ENCODE data around the gene CASTOR1.

DNA sequence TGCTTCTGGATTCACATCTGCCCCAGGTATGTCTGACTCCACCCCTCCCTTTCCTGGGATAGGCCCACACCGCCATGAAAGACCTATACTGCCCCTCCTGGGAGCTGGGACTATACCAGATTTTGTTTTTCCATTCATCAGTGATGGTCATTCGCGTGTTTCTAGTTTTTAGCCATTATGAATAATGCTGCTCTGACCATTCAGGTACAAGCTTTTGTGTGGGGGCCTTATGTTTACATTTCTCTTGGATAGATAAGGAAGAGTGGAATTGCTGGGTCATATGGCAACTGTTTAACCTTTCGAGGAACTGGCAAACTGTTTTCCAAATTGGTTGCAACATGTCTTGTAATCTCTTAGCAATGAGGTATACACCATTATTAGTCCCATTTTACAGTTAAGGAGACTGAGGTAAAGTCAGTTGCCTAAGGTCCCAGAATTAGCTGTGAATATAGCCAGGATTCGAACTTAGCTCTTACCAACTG lies 38.6 kb upstream of the CASTOR1 start:
- peak; percentile 35; the same call in 1 of the 2 replicates for TF ChIP-seq CTCF (IDR thresholded peaks at IDR 0.05; ENCODE audit: low read length)
- no peak for TF ChIP-seq EZH2 (IDR thresholded peaks at IDR 0.05; ENCODE audit: borderline replicate concordance, low read length)
